ENCODE measurements around the gene APLF.

GRCh38 chr2:68553098-68553497 lies 85.7 kb downstream of the APLF start:
- TF ChIP-seq EZH2 (IDR thresholded peaks at IDR 0.05; ENCODE audit: low read length, unreplicated experiment), result no peak
- no peak for TF ChIP-seq CTCF (conservative IDR thresholded peaks at IDR 0.05; ENCODE audit: low read depth, low read length)
